Chondrocyte (in vitro differentiated cells): ENCODE results near the gene EVPLL. TPM values are rescaled to one million over a fixed set of nuclear protein-coding genes. Genes with fewer than 3 reads are reported as not detected.
"Not testable (repeated sequence)": the region's sequence is repeated elsewhere in the genome, so short reads cannot be mapped to it uniquely, and the experiment has no call there.

Experiments
- DNase-seq: peaks from one replicate; pipeline ENCODE4 v3.0.0; 2021; ENCODE audit warnings: mixed read lengths, low spot score
- H3K27ac Mint-ChIP-seq: one replicate; pipeline ENCODE4 v1.8.0; 2021; ENCODE audit warnings: mild to moderate bottlenecking, moderate library complexity, mixed read lengths; ENCODE audit not compliant: unreplicated experiment
- H3K27me3 Mint-ChIP-seq: 2 replicates; pipeline ENCODE4 v1.8.0; 2021; ENCODE audit warnings: low read depth, mixed read lengths
- H3K36me3 Mint-ChIP-seq: 2 replicates; pipeline ENCODE4 v1.8.0; 2021; ENCODE audit warnings: low read depth, mixed read lengths
- H3K4me1 Mint-ChIP-seq: 2 replicates; pipeline ENCODE4 v1.8.0; 2021; ENCODE audit warnings: low read depth, mild to moderate bottlenecking, mixed read lengths
- H3K4me3 Mint-ChIP-seq: one replicate; pipeline ENCODE4 v1.8.0; 2021; ENCODE audit warnings: mild to moderate bottlenecking, moderate library complexity, mixed read lengths; ENCODE audit not compliant: unreplicated experiment
- H3K9me3 Mint-ChIP-seq: 2 replicates; pipeline ENCODE4 v1.8.0; 2021; ENCODE audit warnings: low read depth, mixed read lengths
- total RNA-seq: library from RNA; stranded (reverse); gene quantifications from 3 replicates; pipeline ENCODE4 v1.2.1, GENCODE V29; 2021

EVPLL gene
- total RNA-seq, 1 donor from 2014 or later: not detected

GRCh38 chr17:18387583-18387982 is 10.0 kb downstream of the EVPLL start:
- H3K36me3 Mint-ChIP-seq, H3K27ac Mint-ChIP-seq, H3K4me1 Mint-ChIP-seq, H3K9me3 Mint-ChIP-seq, H3K4me3 Mint-ChIP-seq, DNase-seq: not testable (repeated sequence)
- peaks cover 15% of the 10 kb centered on the region for H3K27me3 Mint-ChIP-seq

- DNase-seq, H3K27ac Mint-ChIP-seq, H3K36me3 Mint-ChIP-seq, H3K4me3 Mint-ChIP-seq, H3K9me3 Mint-ChIP-seq, H3K4me1 Mint-ChIP-seq: not testable (repeated sequence)
- peaks cover 15% of the 10 kb centered on the region for H3K27me3 Mint-ChIP-seq
Observed at GRCh38 chr17:18388266-18388665, 10.7 kb downstream of the EVPLL start.

GRCh38 chr17:18388728-18389127 is 11.2 kb downstream of the EVPLL start:
- peaks cover 15% of the 10 kb centered on the region for H3K27me3 Mint-ChIP-seq
- not testable (repeated sequence) for H3K27ac Mint-ChIP-seq, H3K4me1 Mint-ChIP-seq, H3K36me3 Mint-ChIP-seq, H3K9me3 Mint-ChIP-seq, DNase-seq, H3K4me3 Mint-ChIP-seq

- not testable (repeated sequence) for H3K4me3 Mint-ChIP-seq, H3K9me3 Mint-ChIP-seq, H3K27me3 Mint-ChIP-seq, H3K36me3 Mint-ChIP-seq, DNase-seq, H3K27ac Mint-ChIP-seq, H3K4me1 Mint-ChIP-seq
Observed at GRCh38 chr17:18401872-18402590, 24.5 kb downstream of the EVPLL start.

GRCh38 chr17:18403166-18403565 is 25.6 kb downstream of the EVPLL start:
- H3K27me3 Mint-ChIP-seq: not testable (repeated sequence)

GRCh38 chr17:18403604-18404003 is 26.0 kb downstream of the EVPLL start:
- not testable (repeated sequence) for H3K4me1 Mint-ChIP-seq, H3K27me3 Mint-ChIP-seq, H3K36me3 Mint-ChIP-seq, H3K4me3 Mint-ChIP-seq, H3K9me3 Mint-ChIP-seq, DNase-seq, H3K27ac Mint-ChIP-seq

More at GRCh38 chr17:18403166-18403565, 25.6 kb downstream of the EVPLL start:
- H3K9me3 Mint-ChIP-seq, H3K36me3 Mint-ChIP-seq, DNase-seq, H3K4me1 Mint-ChIP-seq, H3K4me3 Mint-ChIP-seq, H3K27ac Mint-ChIP-seq: not testable (repeated sequence)

- H3K4me3 Mint-ChIP-seq, H3K27me3 Mint-ChIP-seq: not testable (repeated sequence)
Observed at GRCh38 chr17:18408906-18409305, 31.3 kb downstream of the EVPLL start.

GRCh38 chr17:18409321-18409720 is 31.7 kb downstream of the EVPLL start:
- not testable (repeated sequence) for DNase-seq, H3K27ac Mint-ChIP-seq, H3K27me3 Mint-ChIP-seq, H3K36me3 Mint-ChIP-seq, H3K9me3 Mint-ChIP-seq, H3K4me3 Mint-ChIP-seq
- H3K4me1 Mint-ChIP-seq: peaks cover 16% of the 10 kb centered on the region

More at GRCh38 chr17:18408906-18409305, 31.3 kb downstream of the EVPLL start:
- not testable (repeated sequence) for H3K9me3 Mint-ChIP-seq, H3K36me3 Mint-ChIP-seq, H3K27ac Mint-ChIP-seq, DNase-seq
- H3K4me1 Mint-ChIP-seq: peaks cover 16% of the 10 kb centered on the region

- DNase-seq, H3K27me3 Mint-ChIP-seq, H3K36me3 Mint-ChIP-seq, H3K9me3 Mint-ChIP-seq: not testable (repeated sequence)
- peak overlapping the region; percentile 82 for H3K27ac Mint-ChIP-seq
- peaks cover 16% of the 10 kb centered on the region for H3K4me1 Mint-ChIP-seq
- H3K4me3 Mint-ChIP-seq: peak overlapping the region; percentile 98
Observed at GRCh38 chr17:18410736-18411135, 33.2 kb downstream of the EVPLL start.

GRCh38 chr17:18411377-18411864 is 33.8 kb downstream of the EVPLL start:
- DNase-seq, H3K9me3 Mint-ChIP-seq, H3K27me3 Mint-ChIP-seq, H3K36me3 Mint-ChIP-seq: not testable (repeated sequence)
- Mint-ChIP-seq H3K4me3 (peak overlapping the region; percentile 98), H3K27ac (peak overlapping the region; percentile 98), H3K4me1 (peaks cover 16% of the 10 kb centered on the region)

- peaks cover 16% of the 10 kb centered on the region for H3K4me1 Mint-ChIP-seq
- not testable (repeated sequence) for H3K36me3 Mint-ChIP-seq, H3K4me3 Mint-ChIP-seq, H3K27ac Mint-ChIP-seq, H3K9me3 Mint-ChIP-seq, H3K27me3 Mint-ChIP-seq, DNase-seq
Observed at GRCh38 chr17:18412001-18412538, 34.5 kb downstream of the EVPLL start.

GRCh38 chr17:18421521-18421920 is 43.9 kb downstream of the EVPLL start:
- not testable (repeated sequence) for H3K36me3 Mint-ChIP-seq, H3K27me3 Mint-ChIP-seq

GRCh38 chr17:18422464-18422863 is 44.9 kb downstream of the EVPLL start:
- not testable (repeated sequence) for H3K36me3 Mint-ChIP-seq, H3K27ac Mint-ChIP-seq, H3K9me3 Mint-ChIP-seq, H3K27me3 Mint-ChIP-seq, H3K4me3 Mint-ChIP-seq, H3K4me1 Mint-ChIP-seq, DNase-seq

More at GRCh38 chr17:18421521-18421920, 43.9 kb downstream of the EVPLL start:
- H3K4me3 Mint-ChIP-seq, H3K4me1 Mint-ChIP-seq, H3K27ac Mint-ChIP-seq, DNase-seq, H3K9me3 Mint-ChIP-seq: not testable (repeated sequence)
